ENCODE measurements around the gene SUN2. TPM values are rescaled to one million over a fixed set of nuclear protein-coding genes. Genes with fewer than 3 reads are reported as not detected.

The SUN2 gene
- total RNA-seq, 1 experiment from 2014 or later, result 45.1 TPM

DNA sequence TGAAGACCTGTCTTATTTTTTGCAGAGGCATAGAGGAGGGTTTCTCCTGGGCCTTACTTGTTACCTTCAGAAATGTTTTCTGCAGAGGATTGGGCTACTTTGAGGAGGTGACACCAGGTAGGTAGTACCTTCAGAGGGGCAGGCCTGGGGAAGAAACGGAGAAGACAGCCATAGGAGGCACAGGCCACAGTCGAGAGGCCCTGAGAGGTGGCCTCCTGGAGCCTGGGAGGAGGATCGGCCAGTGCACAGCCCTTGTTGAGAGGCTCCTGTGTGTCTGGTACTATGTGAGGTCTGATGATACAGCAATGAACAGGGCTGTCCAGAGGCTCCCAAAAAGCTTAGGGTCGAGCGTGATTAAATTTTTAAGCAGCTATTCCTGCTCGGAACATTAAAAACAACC lies 38.6 kb downstream of the SUN2 start:
- Histone ChIP-seq H3K4me3 (ENCODE audit: low read depth in 2 of 2, low read length in 2 of 2) (no peak overlapping the region), H3K27ac (ENCODE audit: low read length) (no peak overlapping the region), H3K36me3 (ENCODE audit: control insufficient read depth, insufficient read depth, low read length) (peaks cover 5% of the 10 kb centered on the region; the same call in 1 of the 2 replicates), H3K4me1 (ENCODE audit: control insufficient read depth, insufficient read depth, low read length) (peaks cover 4% of the 10 kb centered on the region), H3K27me3 (ENCODE audit: control insufficient read depth, insufficient read depth, low read length) (no peaks in the 10 kb centered on the region), H3K9me3 (ENCODE audit: control insufficient read depth, insufficient read depth, low read depth, low read length) (no peaks in the 10 kb centered on the region)
- no TSS peak for BruUV-seq (replicated peaks)
- ChIA-PET CTCF (no interaction called here), POLR2A (no interaction called here)
- in situ Hi-C loops (cut with HindIII; ENCODE audit: low pct_unique_long_range_greater_than_20kb, low sequenced_read_pairs), result no loop called here
- intact Hi-C loops (cut with micrococcal nuclease; ENCODE audit: unreplicated experiment), result no loop called here
- no peak for DNase-seq (ENCODE audit: low read depth, low spot score)
- ATAC-seq, result no peak
- TF ChIP-seq, protein P1, sequence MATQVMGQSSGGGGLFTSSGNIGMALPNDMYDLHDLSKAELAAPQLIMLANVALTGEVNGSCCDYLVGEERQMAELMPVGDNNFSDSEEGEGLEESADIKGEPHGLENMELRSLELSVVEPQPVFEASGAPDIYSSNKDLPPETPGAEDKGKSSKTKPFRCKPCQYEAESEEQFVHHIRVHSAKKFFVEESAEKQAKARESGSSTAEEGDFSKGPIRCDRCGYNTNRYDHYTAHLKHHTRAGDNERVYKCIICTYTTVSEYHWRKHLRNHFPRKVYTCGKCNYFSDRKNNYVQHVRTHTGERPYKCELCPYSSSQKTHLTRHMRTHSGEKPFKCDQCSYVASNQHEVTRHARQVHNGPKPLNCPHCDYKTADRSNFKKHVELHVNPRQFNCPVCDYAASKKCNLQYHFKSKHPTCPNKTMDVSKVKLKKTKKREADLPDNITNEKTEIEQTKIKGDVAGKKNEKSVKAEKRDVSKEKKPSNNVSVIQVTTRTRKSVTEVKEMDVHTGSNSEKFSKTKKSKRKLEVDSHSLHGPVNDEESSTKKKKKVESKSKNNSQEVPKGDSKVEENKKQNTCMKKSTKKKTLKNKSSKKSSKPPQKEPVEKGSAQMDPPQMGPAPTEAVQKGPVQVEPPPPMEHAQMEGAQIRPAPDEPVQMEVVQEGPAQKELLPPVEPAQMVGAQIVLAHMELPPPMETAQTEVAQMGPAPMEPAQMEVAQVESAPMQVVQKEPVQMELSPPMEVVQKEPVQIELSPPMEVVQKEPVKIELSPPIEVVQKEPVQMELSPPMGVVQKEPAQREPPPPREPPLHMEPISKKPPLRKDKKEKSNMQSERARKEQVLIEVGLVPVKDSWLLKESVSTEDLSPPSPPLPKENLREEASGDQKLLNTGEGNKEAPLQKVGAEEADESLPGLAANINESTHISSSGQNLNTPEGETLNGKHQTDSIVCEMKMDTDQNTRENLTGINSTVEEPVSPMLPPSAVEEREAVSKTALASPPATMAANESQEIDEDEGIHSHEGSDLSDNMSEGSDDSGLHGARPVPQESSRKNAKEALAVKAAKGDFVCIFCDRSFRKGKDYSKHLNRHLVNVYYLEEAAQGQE (IDR thresholded peaks at IDR 0.05; ENCODE audit: insufficient read depth in 1 of 2, low read depth in 2 of 2, low read length in 1 of 2), result no peak
- no peak for TF ChIP-seq TCF7L2 (IDR thresholded peaks at IDR 0.05; ENCODE audit: low read depth, low read length)
- no peak for TF ChIP-seq POLR2AphosphoS5 (IDR thresholded peaks at IDR 0.05; ENCODE audit: low read depth, low read length)
- TF ChIP-seq, protein P2, sequence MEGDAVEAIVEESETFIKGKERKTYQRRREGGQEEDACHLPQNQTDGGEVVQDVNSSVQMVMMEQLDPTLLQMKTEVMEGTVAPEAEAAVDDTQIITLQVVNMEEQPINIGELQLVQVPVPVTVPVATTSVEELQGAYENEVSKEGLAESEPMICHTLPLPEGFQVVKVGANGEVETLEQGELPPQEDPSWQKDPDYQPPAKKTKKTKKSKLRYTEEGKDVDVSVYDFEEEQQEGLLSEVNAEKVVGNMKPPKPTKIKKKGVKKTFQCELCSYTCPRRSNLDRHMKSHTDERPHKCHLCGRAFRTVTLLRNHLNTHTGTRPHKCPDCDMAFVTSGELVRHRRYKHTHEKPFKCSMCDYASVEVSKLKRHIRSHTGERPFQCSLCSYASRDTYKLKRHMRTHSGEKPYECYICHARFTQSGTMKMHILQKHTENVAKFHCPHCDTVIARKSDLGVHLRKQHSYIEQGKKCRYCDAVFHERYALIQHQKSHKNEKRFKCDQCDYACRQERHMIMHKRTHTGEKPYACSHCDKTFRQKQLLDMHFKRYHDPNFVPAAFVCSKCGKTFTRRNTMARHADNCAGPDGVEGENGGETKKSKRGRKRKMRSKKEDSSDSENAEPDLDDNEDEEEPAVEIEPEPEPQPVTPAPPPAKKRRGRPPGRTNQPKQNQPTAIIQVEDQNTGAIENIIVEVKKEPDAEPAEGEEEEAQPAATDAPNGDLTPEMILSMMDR (IDR thresholded peaks at IDR 0.05), result no peak
- TF ChIP-seq SIN3A (IDR thresholded peaks at IDR 0.05; ENCODE audit: borderline replicate concordance, insufficient read depth, low read depth, low read length), result no peak

DNA sequence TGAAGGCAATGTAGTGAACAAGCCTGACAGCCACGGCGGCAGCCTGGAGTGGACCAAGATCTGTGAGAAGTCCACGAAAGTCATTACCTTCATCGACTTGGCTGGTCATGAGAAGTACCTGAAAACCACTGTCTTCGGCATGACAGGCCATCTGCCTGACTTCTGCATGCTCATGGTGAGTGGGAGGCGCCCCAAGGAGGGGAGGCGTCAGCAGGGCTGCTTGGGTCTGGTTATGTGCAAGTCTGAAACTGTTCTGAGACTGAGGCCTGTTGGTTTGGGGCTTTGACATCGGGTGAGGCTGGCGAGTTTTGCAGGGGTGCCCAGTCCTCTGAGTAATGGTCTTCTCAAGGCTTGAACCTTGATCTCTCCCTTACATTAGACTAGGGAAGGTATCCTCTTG lies 39.0 kb downstream of the SUN2 start:
- POLR2A ChIA-PET, result no interaction called here
- CTCF ChIA-PET, result no interaction called here

More for the DNA sequence above, 39.0 kb downstream of the SUN2 start:
- Histone ChIP-seq H3K9me3 (ENCODE audit: control insufficient read depth, insufficient read depth, low read depth, low read length) (no peaks in the 10 kb centered on the region), H3K4me3 (ENCODE audit: low read depth in 2 of 2, low read length in 2 of 2) (no peak overlapping the region), H3K36me3 (ENCODE audit: control insufficient read depth, insufficient read depth, low read length) (peaks cover 2% of the 10 kb centered on the region; the same call in 1 of the 2 replicates), H3K4me1 (ENCODE audit: control insufficient read depth, insufficient read depth, low read length) (peaks cover 4% of the 10 kb centered on the region), H3K27me3 (ENCODE audit: control insufficient read depth, insufficient read depth, low read length) (no peaks in the 10 kb centered on the region), H3K27ac (ENCODE audit: low read length) (no peak overlapping the region)
- intact Hi-C loops (cut with micrococcal nuclease; ENCODE audit: unreplicated experiment), result no loop called here
- BruUV-seq (replicated peaks), result no TSS peak
- in situ Hi-C loops (cut with HindIII; ENCODE audit: low pct_unique_long_range_greater_than_20kb, low sequenced_read_pairs), result no loop called here
- ATAC-seq, result no peak
- DNase-seq (ENCODE audit: low read depth, low spot score), result no peak
- TF ChIP-seq, protein P1 (IDR thresholded peaks at IDR 0.05; ENCODE audit: insufficient read depth in 1 of 2, low read depth in 2 of 2, low read length in 1 of 2), result no peak
- no peak for TF ChIP-seq POLR2AphosphoS5 (IDR thresholded peaks at IDR 0.05; ENCODE audit: low read depth, low read length)
- no peak for TF ChIP-seq TCF7L2 (IDR thresholded peaks at IDR 0.05; ENCODE audit: low read depth, low read length)
- TF ChIP-seq SIN3A (IDR thresholded peaks at IDR 0.05; ENCODE audit: borderline replicate concordance, insufficient read depth, low read depth, low read length), result no peak
- TF ChIP-seq, protein P2 (IDR thresholded peaks at IDR 0.05), result no peak
